ENCODE measurements around the gene PTPN23. TPM values are rescaled to one million over a fixed set of nuclear protein-coding genes. Genes with fewer than 3 reads are reported as not detected.
"Not testable (repeated sequence)": the region's sequence is repeated elsewhere in the genome, so short reads cannot be mapped to it uniquely, and the experiment has no call there.

Gene PTPN23
- polyA plus RNA-seq, 3 donors: 1.2 to 13.7 (median 1.3) TPM

GRCh38 chr3:47455806-47456452 lies 75.1 kb downstream of the PTPN23 start:
- no peaks in the 10 kb centered on the region for H3K27me3 ChIP-seq (ENCODE audit: control insufficient read depth in 2 of 2, insufficient read depth in 2 of 2, low read length in 2 of 2)
- no peak overlapping the region for H3K4me3 ChIP-seq (replicated peaks in 1 of 3; ENCODE audit: low read depth in 2 of 3, low read length in 3 of 3)
- peak in 2 of 3 donors; percentile 20 to 29 for DNase-seq
- H3K79me2 ChIP-seq (ENCODE audit: insufficient read depth, low read length): peaks cover 85% of the 10 kb centered on the region
- H2AFZ ChIP-seq (ENCODE audit: insufficient read depth, low read depth, low read length, poor library complexity, severe bottlenecking): no peak overlapping the region
- peaks cover 20% of the 10 kb centered on the region for H3K4me1 Mint-ChIP-seq
- H3K36me3 ChIP-seq (replicated peaks in 1 of 2; ENCODE audit: control insufficient read depth in 1 of 2, insufficient read depth in 2 of 2, low read length in 2 of 2): no peaks in the 10 kb centered on the region
- peaks cover 8 to 14% of the 10 kb centered on the region in 2 donors for H3K36me3 Mint-ChIP-seq
- peaks cover 12 to 21% (median 15%) of the 10 kb centered on the region in 7 donors for H3K9me3 Mint-ChIP-seq
- no peak overlapping the region for H3K27ac ChIP-seq (ENCODE audit: low read depth in 1 of 2, low read length in 2 of 2)
- H4K20me1 ChIP-seq (ENCODE audit: insufficient read depth, low read length): peaks cover 77% of the 10 kb centered on the region
- WGBS (ENCODE audit: insufficient coverage): 0% methylated on average over 1 of the region's 3 CpGs
- H3K4me3 Mint-ChIP-seq: no peak overlapping the region
- H3K9ac ChIP-seq (ENCODE audit: insufficient read depth, low read length, poor library complexity, severe bottlenecking): no peak overlapping the region
- H3K27ac Mint-ChIP-seq: peak overlapping the region in 1 of 7 donors; percentile 23
- peaks cover 6 to 13% of the 10 kb centered on the region in 2 donors for H3K9me3 ChIP-seq (replicated peaks in 1 of 2; ENCODE audit: control insufficient read depth in 1 of 2, insufficient read depth in 1 of 2, low read length in 2 of 2)
- TF ChIP-seq CTCF (IDR thresholded peaks at IDR 0.05): no peak
- peaks cover 5 to 11% of the 10 kb centered on the region in 2 donors for H3K4me1 ChIP-seq (ENCODE audit: control insufficient read depth in 1 of 2, insufficient read depth in 2 of 2, low read length in 2 of 2)
- no peak overlapping the region for H3K4me2 ChIP-seq (replicated peaks; ENCODE audit: extremely low read depth, low read length, poor library complexity, severe bottlenecking)
- intact Hi-C loops (cut with micrococcal nuclease): no loop called here
- H3K27me3 Mint-ChIP-seq (ENCODE audit: low read depth in 3 of 3): no peaks in the 10 kb centered on the region

DNA sequence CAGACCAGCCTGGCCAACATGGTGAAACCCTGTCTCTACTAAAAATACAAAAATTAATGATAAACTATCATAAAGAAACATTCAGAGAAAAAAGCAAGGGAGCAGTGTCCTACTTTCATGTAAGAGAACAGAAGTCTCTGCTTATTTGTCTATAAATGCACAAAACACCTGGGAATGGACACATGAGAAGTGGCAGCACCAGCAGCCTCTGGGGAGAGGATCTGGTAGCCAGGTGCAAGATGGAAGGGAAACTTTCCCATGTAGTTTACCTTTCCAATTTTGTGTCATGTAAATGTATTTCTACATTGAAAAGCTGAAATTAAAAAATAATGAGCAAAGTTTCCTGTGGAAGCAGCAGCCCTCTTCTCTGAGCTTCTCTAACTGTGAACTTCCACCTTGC lies 76.2 kb downstream of the PTPN23 start:
- Mint-ChIP-seq H3K9me3 (peaks cover 12 to 20% (median 15%) of the 10 kb centered on the region in 7 donors), H3K27ac (peak overlapping the region in 1 of 7 donors; percentile 66), H3K4me3 (no peak overlapping the region), H3K4me1 (peaks cover 17% of the 10 kb centered on the region), H3K27me3 (ENCODE audit: low read depth in 3 of 3) (no peaks in the 10 kb centered on the region), H3K36me3 (peaks cover 8 to 14% of the 10 kb centered on the region in 2 donors)
- Histone ChIP-seq H3K4me1 (ENCODE audit: control insufficient read depth in 1 of 2, insufficient read depth in 2 of 2, low read length in 2 of 2) (peaks cover 5 to 11% of the 10 kb centered on the region in 2 donors), H3K79me2 (ENCODE audit: insufficient read depth, low read length) (peaks cover 89% of the 10 kb centered on the region), H2AFZ (ENCODE audit: insufficient read depth, low read depth, low read length, poor library complexity, severe bottlenecking) (no peak overlapping the region), H3K4me2 (replicated peaks; ENCODE audit: extremely low read depth, low read length, poor library complexity, severe bottlenecking) (no peak overlapping the region), H3K36me3 (replicated peaks in 1 of 2; ENCODE audit: control insufficient read depth in 1 of 2, insufficient read depth in 2 of 2, low read length in 2 of 2) (no peaks in the 10 kb centered on the region), H3K9me3 (replicated peaks in 1 of 2; ENCODE audit: control insufficient read depth in 1 of 2, insufficient read depth in 1 of 2, low read length in 2 of 2) (peaks cover 6 to 14% of the 10 kb centered on the region in 2 donors), H4K20me1 (ENCODE audit: insufficient read depth, low read length) (peaks cover 81% of the 10 kb centered on the region), H3K27ac (ENCODE audit: low read depth in 1 of 2, low read length in 2 of 2) (no peak overlapping the region), H3K9ac (ENCODE audit: insufficient read depth, low read length, poor library complexity, severe bottlenecking) (no peak overlapping the region), H3K27me3 (ENCODE audit: control insufficient read depth in 2 of 2, insufficient read depth in 2 of 2, low read length in 2 of 2) (no peaks in the 10 kb centered on the region), H3K4me3 (replicated peaks in 1 of 3; ENCODE audit: low read depth in 2 of 3, low read length in 3 of 3) (no peak overlapping the region)
- intact Hi-C loops (cut with micrococcal nuclease): no loop called here
- no peak for TF ChIP-seq CTCF (IDR thresholded peaks at IDR 0.05)
- DNase-seq: no peak

DNA sequence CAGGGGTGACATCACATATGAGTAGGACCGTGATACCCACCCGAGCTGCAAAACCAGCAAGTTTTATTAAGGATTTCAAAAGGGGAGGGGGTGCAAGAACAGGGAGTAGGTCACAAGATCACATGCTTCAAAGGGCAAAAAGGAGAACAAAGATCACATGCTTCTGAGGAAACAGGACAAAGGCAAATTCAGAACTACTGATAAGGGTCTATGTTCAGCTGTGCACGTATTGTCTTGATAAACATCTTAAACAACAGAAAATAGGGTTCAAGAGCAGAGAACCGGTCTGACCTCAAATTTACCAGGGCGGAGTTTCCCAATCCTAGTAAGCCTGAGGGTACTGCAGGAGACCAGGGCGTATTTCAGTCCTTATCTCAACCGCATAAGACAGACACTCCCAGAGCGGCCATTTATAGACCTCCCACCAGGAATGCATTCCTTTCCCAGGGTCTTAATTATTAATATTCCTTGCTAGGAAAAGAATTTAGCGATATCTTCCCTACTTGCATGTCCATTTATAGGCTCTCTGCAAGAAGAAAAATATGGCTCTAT lies 78.8 kb downstream of the PTPN23 start:
- WGBS (ENCODE audit: insufficient coverage): 64% methylated on average over 5 of the region's 9 CpGs
- H3K9ac ChIP-seq (ENCODE audit: insufficient read depth, low read length, poor library complexity, severe bottlenecking); intact Hi-C loops (cut with micrococcal nuclease); H3K4me2 ChIP-seq (replicated peaks; ENCODE audit: extremely low read depth, low read length, poor library complexity, severe bottlenecking); DNase-seq; H3K27me3 Mint-ChIP-seq (ENCODE audit: low read depth in 3 of 3); H3K27ac ChIP-seq (ENCODE audit: low read depth in 1 of 2, low read length in 2 of 2); H3K4me3 ChIP-seq (replicated peaks in 1 of 3; ENCODE audit: low read depth in 2 of 3, low read length in 3 of 3); H3K27ac Mint-ChIP-seq; H3K36me3 ChIP-seq (replicated peaks in 1 of 2; ENCODE audit: control insufficient read depth in 1 of 2, insufficient read depth in 2 of 2, low read length in 2 of 2); H3K4me3 Mint-ChIP-seq; H3K27me3 ChIP-seq (ENCODE audit: control insufficient read depth in 2 of 2, insufficient read depth in 2 of 2, low read length in 2 of 2); H2AFZ ChIP-seq (ENCODE audit: insufficient read depth, low read depth, low read length, poor library complexity, severe bottlenecking): not testable (repeated sequence)
- Histone ChIP-seq H4K20me1 (ENCODE audit: insufficient read depth, low read length) (peaks cover 81% of the 10 kb centered on the region), H3K4me1 (ENCODE audit: control insufficient read depth in 1 of 2, insufficient read depth in 2 of 2, low read length in 2 of 2) (peaks cover 13 to 19% of the 10 kb centered on the region in 2 donors), H3K79me2 (ENCODE audit: insufficient read depth, low read length) (peaks cover 81% of the 10 kb centered on the region), H3K9me3 (replicated peaks in 1 of 2; ENCODE audit: control insufficient read depth in 1 of 2, insufficient read depth in 1 of 2, low read length in 2 of 2) (peaks cover 6 to 14% of the 10 kb centered on the region in 2 donors)
- peaks cover 12 to 20% (median 15%) of the 10 kb centered on the region in 7 donors for H3K9me3 Mint-ChIP-seq
- peaks cover 30% of the 10 kb centered on the region for H3K4me1 Mint-ChIP-seq
- H3K36me3 Mint-ChIP-seq: peaks cover 8 to 14% of the 10 kb centered on the region in 2 donors
